HFFc6 (cell line): ENCODE results near the gene ZNF865. TPM values are rescaled to one million over a fixed set of nuclear protein-coding genes. Genes with fewer than 3 reads are reported as not detected.
A peak's percentile ranks its signal among the peaks of the same experiment; 100 is the strongest.

ENCODE experiments used
- DNase-seq: peaks from one replicate; pipeline ENCODE4 v3.0.0-alpha.2; 2018
- H3K27ac Mint-ChIP-seq: 2 replicates; pipeline ENCODE4 v1.8.0; 2020; ENCODE audit warnings: mild to moderate bottlenecking, mixed read lengths
- H3K27me3 Mint-ChIP-seq: 2 replicates; pipeline ENCODE4 v1.8.0; 2021; ENCODE audit warnings: mild to moderate bottlenecking, moderate library complexity, mixed read lengths; ENCODE audit not compliant: insufficient read depth
- H3K36me3 Mint-ChIP-seq: 2 replicates; pipeline ENCODE4 v1.8.0; 2021; ENCODE audit warnings: low read depth, mixed read lengths
- H3K4me1 Mint-ChIP-seq: 2 replicates; pipeline ENCODE4 v1.8.0; 2020; ENCODE audit warnings: low read depth, mixed read lengths
- H3K4me3 Mint-ChIP-seq: 2 replicates; pipeline ENCODE4 v1.8.0; 2020; ENCODE audit warnings: mild to moderate bottlenecking, moderate library complexity, mixed read lengths
- H3K9me3 Mint-ChIP-seq: 2 replicates; pipeline ENCODE4 v1.8.0; 2020; ENCODE audit warnings: mild to moderate bottlenecking, mixed read lengths
- CTCF ChIP-seq: fragments of 200-600 bp; sonication (generic); IDR thresholded peaks from 2 replicates; pipeline ENCODE4 v1.5.0; 2021; ENCODE audit warnings: antibody characterized with exemption, mild to moderate bottlenecking
- total RNA-seq, 6 experiments: library from RNA; stranded (reverse); fragmentation: NEBNext Ultra II Directional; extraction: Animal tissue kit (Norgen Biotek cat#: 25700); gene quantifications; 2 replicates in 1 of 6; 3 replicates in 5 of 6; pipeline ENCODE4 v1.2.3, GENCODE V29; 2021

ZNF865 gene
- total RNA-seq, 6 experiments from 2014 or later, result 13.3 to 14.1 (median 13.8) TPM

- peaks cover 7% of the 10 kb centered on the region for H3K27me3 Mint-ChIP-seq
- no peak overlapping the region for H3K4me3 Mint-ChIP-seq
These were observed 53.5 kb downstream of the ZNF865 start for GRCh38 chr19:55658846-55659459.

GRCh38 chr19:55659822-55660221 lies 54.4 kb downstream of the ZNF865 start:
- Mint-ChIP-seq H3K27ac (no peak overlapping the region), H3K4me3 (no peak overlapping the region)
- no peak for TF ChIP-seq CTCF

More at GRCh38 chr19:55658846-55659459, 53.5 kb downstream of the ZNF865 start:
- Mint-ChIP-seq H3K9me3 (no peaks in the 10 kb centered on the region), H3K4me1 (peaks cover 35% of the 10 kb centered on the region), H3K27ac (0 out of 2 replicates have a peak overlapping the region, but pooled peaks have one; percentile 36), H3K36me3 (peaks cover 27% of the 10 kb centered on the region)
- no peak for TF ChIP-seq CTCF
- no peak for DNase-seq

GRCh38 chr19:55660404-55660803 lies 55.0 kb downstream of the ZNF865 start:
- Mint-ChIP-seq H3K36me3 (peaks cover 26% of the 10 kb centered on the region), H3K27me3 (peaks cover 5% of the 10 kb centered on the region), H3K4me3 (no peak overlapping the region), H3K27ac (no peak overlapping the region), H3K4me1 (peaks cover 35% of the 10 kb centered on the region), H3K9me3 (no peaks in the 10 kb centered on the region)
- DNase-seq, result no peak
- no peak for TF ChIP-seq CTCF

More at GRCh38 chr19:55659822-55660221, 54.4 kb downstream of the ZNF865 start:
- no peaks in the 10 kb centered on the region for H3K9me3 Mint-ChIP-seq
- peaks cover 5% of the 10 kb centered on the region for H3K27me3 Mint-ChIP-seq
- DNase-seq, result no peak
- H3K4me1 Mint-ChIP-seq, result peaks cover 35% of the 10 kb centered on the region
- peaks cover 27% of the 10 kb centered on the region for H3K36me3 Mint-ChIP-seq

- Mint-ChIP-seq H3K4me1 (peaks cover 31% of the 10 kb centered on the region), H3K4me3 (no peak overlapping the region), H3K36me3 (peaks cover 20% of the 10 kb centered on the region), H3K9me3 (no peaks in the 10 kb centered on the region), H3K27me3 (peaks cover 4% of the 10 kb centered on the region), H3K27ac (no peak overlapping the region)
- TF ChIP-seq CTCF, result no peak
- no peak for DNase-seq
These were observed 55.5 kb downstream of the ZNF865 start for GRCh38 chr19:55660991-55661390.

- H3K27ac Mint-ChIP-seq, result no peak overlapping the region
These were observed 56.4 kb downstream of the ZNF865 start for GRCh38 chr19:55661826-55662225.

More at GRCh38 chr19:55661826-55662225, 56.4 kb downstream of the ZNF865 start:
- Mint-ChIP-seq H3K4me3 (no peak overlapping the region), H3K36me3 (peaks cover 16% of the 10 kb centered on the region), H3K4me1 (peaks cover 23% of the 10 kb centered on the region), H3K27me3 (peaks cover 4% of the 10 kb centered on the region), H3K9me3 (no peaks in the 10 kb centered on the region)
- TF ChIP-seq CTCF, result no peak
- no peak for DNase-seq
